HepG2 (cell line): ENCODE measurements around the gene ARHGDIA.

Source experiments
- CREM ChIP-seq, 2 experiments: sonication (generic) in 1 of 2; formaldehyde crosslinking in 1 of 2; IDR thresholded peaks; 2 replicates each; pipeline versions ENCODE4 v1.4.0 to v1.6.1; 2016 to 2020; ENCODE audit warnings: antibody characterized with exemption in 1 of 2, mild to moderate bottlenecking in 1 of 2, missing genetic modification reagents in 1 of 2
- JUND ChIP-seq: sonication (generic); formaldehyde crosslinking; IDR thresholded peaks from 2 replicates; pipeline ENCODE4 v1.8.0; 2022; ENCODE audit warnings: mild to moderate bottlenecking, missing genetic modification reagents
- TBX2 ChIP-seq: sonication (generic); formaldehyde crosslinking; IDR thresholded peaks from 2 replicates; pipeline ENCODE4 v1.5.0; 2020; ENCODE audit warnings: missing genetic modification reagents, mild to moderate bottlenecking, borderline replicate concordance
- ZNF121 ChIP-seq: sonication (generic); formaldehyde crosslinking; IDR thresholded peaks from 2 replicates; pipeline ENCODE4 v1.5.0; 2020; ENCODE audit warnings: mild to moderate bottlenecking, missing genetic modification reagents
- ZNF232 ChIP-seq: sonication (generic); formaldehyde crosslinking; IDR thresholded peaks from 2 replicates; pipeline ENCODE4 v1.4.0; 2020; ENCODE audit warnings: missing genetic modification reagents, borderline replicate concordance

- TF ChIP-seq TBX2 (CRISPR knock-in tag), result no peak
- no peak for TF ChIP-seq CREM (IDR thresholded peaks at IDR 0.05)
- TF ChIP-seq CREM (CRISPR knock-in tag; IDR thresholded peaks at IDR 0.05), result no peak
- no peak for TF ChIP-seq ZNF121
- no peak for TF ChIP-seq ZNF232 (CRISPR knock-in tag)
- TF ChIP-seq JUND (CRISPR knock-in tag), result no peak
These were observed 36.3 kb upstream of the ARHGDIA start for GRCh38 chr17:81907219-81908145.
